IMR-90 (cell line): ENCODE results near the gene CEP95. TPM values are rescaled to one million over a fixed set of nuclear protein-coding genes. Genes with fewer than 3 reads are reported as not detected.

ENCODE experiments used
- ATAC-seq: fragments of 200-7000 bp; cut with Tn5 transposase; 2 replicates; pipeline ENCODE4 v1.9.1; 2020; ENCODE audit warnings: low read depth, mild to moderate bottlenecking, moderate library complexity
- BruUV-seq: library from RNA; stranded (reverse); fragments of 400-500 nt; replicated peaks from 2 replicates; lab custom pipeline; 2021; lab: Mats Ljungman, UMichigan
- CTCF ChIA-PET: fragments of 300-600 bp; formaldehyde crosslinking; extraction: SDS; loops from one replicate; lab custom pipeline; 2021; ENCODE audit warnings: antibody characterized with exemption; lab: Yijun Ruan, JAX
- POLR2A ChIA-PET: fragments of 300-600 bp; sonication (Branson Sonifier 250); formaldehyde crosslinking; loops from one replicate; lab custom pipeline; 2022; ENCODE audit warnings: antibody characterized with exemption; ENCODE audit not compliant: unreplicated experiment; lab: Charles Lee
- DNase-seq: peaks from one replicate; pipeline ENCODE4 v3.0.0; 2013
- H2AFZ ChIP-seq: replicated peaks from 2 replicates; pipeline ENCODE3; 2013; ENCODE audit warnings: low read length, mild to moderate bottlenecking; ENCODE audit not compliant: poor library complexity
- H2AK5ac ChIP-seq: 2 replicates; pipeline ENCODE4 v1.6.1; 2013; ENCODE audit warnings: low read depth, low read length, inconsistent platforms
- H2AK9ac ChIP-seq: replicated peaks from 2 replicates; pipeline ENCODE3; 2013; ENCODE audit warnings: mild to moderate bottlenecking, low read depth, low read length, moderate library complexity; ENCODE audit not compliant: poor library complexity
- H2BK120ac ChIP-seq: 2 replicates; pipeline ENCODE4 v1.6.1; 2013; ENCODE audit warnings: low read depth, low read length, inconsistent platforms
- H2BK15ac ChIP-seq: 3 replicates; pipeline ENCODE4 v1.6.1; 2013; ENCODE audit warnings: low read depth, low read length, inconsistent platforms
- H2BK20ac ChIP-seq: 2 replicates; pipeline ENCODE4 v1.6.1; 2013; ENCODE audit warnings: low read depth, mild to moderate bottlenecking, inconsistent platforms, low read length, moderate library complexity
- H2BK5ac ChIP-seq: 2 replicates; pipeline ENCODE4 v1.6.1; 2013; ENCODE audit warnings: mild to moderate bottlenecking, low read depth, low read length, inconsistent platforms; ENCODE audit not compliant: poor library complexity, severe bottlenecking
- H3K14ac ChIP-seq: replicated peaks from 2 replicates; pipeline ENCODE4 v1.6.1; 2013; ENCODE audit warnings: low read depth, low read length, inconsistent platforms
- H3K18ac ChIP-seq: 2 replicates; pipeline ENCODE4 v1.6.1; 2013; ENCODE audit warnings: low read depth, low read length, control low read depth
- H3K23ac ChIP-seq: 2 replicates; pipeline ENCODE4 v1.6.1; 2013; ENCODE audit warnings: low read depth, low read length, inconsistent platforms
- H3K27ac ChIP-seq: 2 replicates; pipeline ENCODE4 v1.5.1; 2013; ENCODE audit warnings: mild to moderate bottlenecking, control low read depth, low read length; ENCODE audit not compliant: insufficient read depth
- H3K27me3 ChIP-seq: 2 replicates; pipeline ENCODE4 v1.6.1; 2013; ENCODE audit warnings: low read length; ENCODE audit not compliant: control insufficient read depth, insufficient read depth
- H3K36me3 ChIP-seq: 2 replicates; pipeline ENCODE4 v1.6.1; 2013; ENCODE audit warnings: low read length, mixed read lengths; ENCODE audit not compliant: control insufficient read depth, insufficient read depth
- H3K4ac ChIP-seq: 2 replicates; pipeline ENCODE4 v1.6.1; 2013; ENCODE audit warnings: low read depth, low read length, inconsistent platforms
- H3K4me1 ChIP-seq: 2 replicates; pipeline ENCODE4 v1.6.1; 2013; ENCODE audit warnings: low read length, mixed read lengths; ENCODE audit not compliant: control insufficient read depth, insufficient read depth
- H3K4me2 ChIP-seq: 2 replicates; pipeline ENCODE4 v1.6.1; 2013; ENCODE audit warnings: low read depth, mild to moderate bottlenecking, control low read depth, low read length, moderate library complexity
- H3K4me3 ChIP-seq: 2 replicates; pipeline ENCODE4 v1.5.1; 2013; ENCODE audit warnings: low read depth, mild to moderate bottlenecking, control low read depth, low read length, moderate library complexity; ENCODE audit not compliant: insufficient read depth
- H3K56ac ChIP-seq: 2 replicates; pipeline ENCODE4 v1.6.1; 2013; ENCODE audit warnings: low read length, inconsistent platforms; ENCODE audit not compliant: insufficient read depth; ENCODE audit errors: extremely low read depth
- H3K79me1 ChIP-seq, 2 experiments: 2 replicates each; pipeline ENCODE4 v1.6.1; 2013; ENCODE audit warnings: low read length in 2 of 2, inconsistent platforms in 1 of 2, low read depth in 1 of 2
- H3K9ac ChIP-seq: 2 replicates; pipeline ENCODE4 v1.6.1; 2013; ENCODE audit warnings: low read depth, low read length, control low read depth
- H3K9me1 ChIP-seq: 2 replicates; pipeline ENCODE4 v1.6.1; 2013; ENCODE audit warnings: low read length, inconsistent platforms; ENCODE audit not compliant: insufficient read depth
- H3K9me3 ChIP-seq: 2 replicates; pipeline ENCODE4 v1.6.1; 2013; ENCODE audit warnings: low read length; ENCODE audit not compliant: control insufficient read depth, insufficient read depth
- H4K20me1 ChIP-seq: 2 replicates; pipeline ENCODE4 v1.6.1; 2013; ENCODE audit warnings: low read length, inconsistent platforms; ENCODE audit not compliant: insufficient read depth
- H4K5ac ChIP-seq: 2 replicates; pipeline ENCODE4 v1.6.1; 2013; ENCODE audit warnings: mild to moderate bottlenecking, low read depth, low read length, control low read depth
- H4K8ac ChIP-seq, 2 experiments: 2 replicates each; pipeline ENCODE4 v1.6.1; 2013; ENCODE audit warnings: low read depth in 2 of 2, low read length in 2 of 2, control low read depth in 1 of 2, inconsistent platforms in 1 of 2
- H4K91ac ChIP-seq: 2 replicates; pipeline ENCODE4 v1.6.1; 2013; ENCODE audit warnings: low read depth, low read length, inconsistent platforms; ENCODE audit not compliant: insufficient read depth
- BHLHE40 ChIP-seq: fragments of 150-350 bp; IDR thresholded peaks from 2 replicates; pipeline ENCODE4 v1.6.1; 2016; ENCODE audit warnings: mild to moderate bottlenecking, low read depth, low read length
- CEBPB ChIP-seq: IDR thresholded peaks from 2 replicates; pipeline ENCODE4 v1.6.1; 2012; ENCODE audit warnings: low read depth, low read length, improper control_type of control experiment
- CHD1 ChIP-seq: IDR thresholded peaks from 2 replicates; pipeline ENCODE4 v1.6.1; 2012; ENCODE audit warnings: low read depth, low read length, improper control_type of control experiment
- ELK1 ChIP-seq: fragments of 150-350 bp; IDR thresholded peaks from 2 replicates; pipeline ENCODE4 v1.6.1; 2016; ENCODE audit warnings: low read depth, mild to moderate bottlenecking, low read length, moderate library complexity, borderline replicate concordance
- FOS ChIP-seq: fragments of 150-350 bp; IDR thresholded peaks from 2 replicates; pipeline ENCODE4 v1.6.1; 2016; ENCODE audit warnings: low read depth, low read length
- MAFK ChIP-seq: IDR thresholded peaks from 2 replicates; pipeline ENCODE4 v1.6.1; 2012; ENCODE audit warnings: low read depth, low read length, improper control_type of control experiment
- MAZ ChIP-seq: IDR thresholded peaks from 2 replicates; pipeline ENCODE4 v1.6.1; 2012; ENCODE audit warnings: low read depth, mild to moderate bottlenecking, low read length, improper control_type of control experiment, moderate library complexity, borderline replicate concordance
- MXI1 ChIP-seq: IDR thresholded peaks from 2 replicates; pipeline ENCODE4 v1.6.1; 2012; ENCODE audit warnings: low read depth, mild to moderate bottlenecking, low read length, moderate library complexity, borderline replicate concordance
- NFE2L2 ChIP-seq: fragments of 150-350 bp; IDR thresholded peaks from 2 replicates; pipeline ENCODE4 v1.6.1; 2016; ENCODE audit warnings: low read depth, mild to moderate bottlenecking, low read length
- POLR2A ChIP-seq: IDR thresholded peaks from 2 replicates; pipeline ENCODE4 v1.6.1; 2012; ENCODE audit warnings: mild to moderate bottlenecking, low read depth, low read length
- RAD21 ChIP-seq: IDR thresholded peaks from 2 replicates; pipeline ENCODE4 v1.6.1; 2012; ENCODE audit warnings: low read length, improper control_type of control experiment
- RCOR1 ChIP-seq: IDR thresholded peaks from 2 replicates; pipeline ENCODE4 v1.6.1; 2012; ENCODE audit warnings: mild to moderate bottlenecking, low read length, improper control_type of control experiment; ENCODE audit not compliant: insufficient replicate concordance
- RFX5 ChIP-seq: IDR thresholded peaks from 2 replicates; pipeline ENCODE4 v1.8.0; 2012; ENCODE audit warnings: low read depth, mild to moderate bottlenecking, low read length, moderate library complexity
- SMC3 ChIP-seq: fragments of 150-350 bp; IDR thresholded peaks from 2 replicates; pipeline ENCODE4 v1.6.1; 2016; ENCODE audit warnings: low read depth, mild to moderate bottlenecking, antibody characterized with exemption, low read length, moderate library complexity
- USF2 ChIP-seq: fragments of 150-350 bp; IDR thresholded peaks from 2 replicates; pipeline ENCODE4 v1.6.1; 2017; ENCODE audit warnings: mild to moderate bottlenecking, antibody characterized with exemption, low read length, low read depth
- WGBS, 2 experiments: methylation state at CpG; one replicate each; pipeline versions ENCODE4 v1.1.5 to v1.1.7; 2013; ENCODE audit warnings: missing lambda C conversion rate in 2 of 2; ENCODE audit not compliant: insufficient read length in 1 of 2; ENCODE audit errors: extremely low coverage in 2 of 2; 5-methylcytosine and 5-hydroxymethylcytosine counted together
- dilution Hi-C: fragments of 300-500 bp; cut with HindIII; formaldehyde crosslinking; loops from one replicate; pipeline ENCODE4 v1.14.3; 2018; ENCODE audit warnings: low sequenced_read_pairs; ENCODE audit not compliant: unreplicated experiment
- in situ Hi-C: fragments of 300-500 bp; cut with MboI; formaldehyde crosslinking; loops from 3 replicates; pipeline ENCODE4 v1.14.3; 2019; ENCODE audit warnings: low sequenced_read_pairs, inconsistent platforms, mixed read lengths
- intact Hi-C: fragments of 100-400 bp; cut with micrococcal nuclease; formaldehyde crosslinking; loops from 2 replicates; pipeline ENCODE4 v1.10.0; 2022
- polyA plus RNA-seq, 3 experiments: library from polyadenylated mRNA; depleted of rRNA; stranded (reverse); fragments of >200 nt; gene quantifications; 2 replicates each; pipeline ENCODE4 v1.2.3, GENCODE V29; 2012; ENCODE audit warnings: low replicate concordance in 1 of 3
- total RNA-seq: library from RNA; depleted of rRNA; stranded (reverse); fragments of >200 nt; gene quantifications from 2 replicates; pipeline ENCODE4 v1.2.3, GENCODE V29; 2012
- TF ChIP-seq, protein P1 (sequence below): conservative IDR thresholded peaks from 2 replicates; pipeline ENCODE4 v1.5.1; 2012; ENCODE audit warnings: mild to moderate bottlenecking, low read depth, low read length, improper control_type of control experiment

Gene CEP95
- total and polyA plus RNA-seq, 2 of the 4 experiments (the other 2 are of a cell fraction): 6.1 to 13.6 TPM

GRCh38 chr17:64540118-64540776 is 33.5 kb downstream of the CEP95 start:
- Histone ChIP-seq H3K56ac (no peak overlapping the region), H3K14ac (no peak overlapping the region), H3K4me1 (peaks cover 2% of the 10 kb centered on the region; the same call in 1 of the 2 replicates), H2AK5ac (no peak overlapping the region), H3K9me3 (no peaks in the 10 kb centered on the region), H3K4ac (no peak overlapping the region), H2BK20ac (no peak overlapping the region), H2AK9ac (no peak overlapping the region), H3K23ac (peak overlapping the region; percentile 2; the same call in 1 of the 2 replicates), H3K4me2 (no peak overlapping the region), H4K20me1 (peaks cover 48% of the 10 kb centered on the region), H4K8ac (no peak overlapping the region), H2AFZ (no peak overlapping the region), H4K91ac (no peak overlapping the region), H3K9me1 (peaks cover 9% of the 10 kb centered on the region), H3K4me3 (no peak overlapping the region), H3K79me1 (peaks cover 20 to 64% of the 10 kb centered on the region in 2 experiments), H3K27me3 (no peaks in the 10 kb centered on the region), H2BK120ac (no peak overlapping the region), H3K27ac (no peak overlapping the region), H3K36me3 (peaks cover 48% of the 10 kb centered on the region), H2BK5ac (peak overlapping the region; percentile 30), H3K18ac (no peak overlapping the region), H2BK15ac (no peak overlapping the region), H4K5ac (no peak overlapping the region), H3K9ac (no peak overlapping the region)
- dilution Hi-C loops (no loop called here), intact Hi-C loops (no loop called here), in situ Hi-C loops (no loop called here)
- DNase-seq: no peak
- 0 out of 2 replicates have a peak, but pooled peaks have one; percentile 3 for ATAC-seq
- TF ChIP-seq, protein P1, sequence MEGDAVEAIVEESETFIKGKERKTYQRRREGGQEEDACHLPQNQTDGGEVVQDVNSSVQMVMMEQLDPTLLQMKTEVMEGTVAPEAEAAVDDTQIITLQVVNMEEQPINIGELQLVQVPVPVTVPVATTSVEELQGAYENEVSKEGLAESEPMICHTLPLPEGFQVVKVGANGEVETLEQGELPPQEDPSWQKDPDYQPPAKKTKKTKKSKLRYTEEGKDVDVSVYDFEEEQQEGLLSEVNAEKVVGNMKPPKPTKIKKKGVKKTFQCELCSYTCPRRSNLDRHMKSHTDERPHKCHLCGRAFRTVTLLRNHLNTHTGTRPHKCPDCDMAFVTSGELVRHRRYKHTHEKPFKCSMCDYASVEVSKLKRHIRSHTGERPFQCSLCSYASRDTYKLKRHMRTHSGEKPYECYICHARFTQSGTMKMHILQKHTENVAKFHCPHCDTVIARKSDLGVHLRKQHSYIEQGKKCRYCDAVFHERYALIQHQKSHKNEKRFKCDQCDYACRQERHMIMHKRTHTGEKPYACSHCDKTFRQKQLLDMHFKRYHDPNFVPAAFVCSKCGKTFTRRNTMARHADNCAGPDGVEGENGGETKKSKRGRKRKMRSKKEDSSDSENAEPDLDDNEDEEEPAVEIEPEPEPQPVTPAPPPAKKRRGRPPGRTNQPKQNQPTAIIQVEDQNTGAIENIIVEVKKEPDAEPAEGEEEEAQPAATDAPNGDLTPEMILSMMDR: no peak
- TF ChIP-seq MAFK (no peak), POLR2A (no peak; the same call in 1 of the 2 replicates), NFE2L2 (no peak), BHLHE40 (no peak), CHD1 (no peak), ELK1 (no peak), RFX5 (no peak), CEBPB (no peak), SMC3 (no peak), RCOR1 (no peak), FOS (no peak), MXI1 (no peak), USF2 (no peak), RAD21 (no peak), MAZ (no peak)
- CTCF ChIA-PET: no interaction called here
- BruUV-seq: no TSS peak
- WGBS, 2 experiments: no CpG with 5 or more reads among the region's 5 CpGs
- POLR2A ChIA-PET: no interaction called here
